GM23338 (cell line): ENCODE measurements around the gene HRC. TPM values are rescaled to one million over a fixed set of nuclear protein-coding genes. Genes with fewer than 3 reads are reported as not detected.
A peak's percentile ranks its signal among the peaks of the same experiment; 100 is the strongest.

ENCODE experiments used
- ATAC-seq: fragments of 200-7000 bp; cut with Tn5 transposase; 3 replicates; pipeline ENCODE4 v1.9.1; 2020
- DNase-seq: peaks from one replicate; pipeline ENCODE4 v3.0.0-alpha.2; 2015; ENCODE audit warnings: low spot score
- H2AFZ ChIP-seq: fragments of 200-600 bp; sonication (generic); 2 replicates; pipeline ENCODE4 v1.8.0; 2016; ENCODE audit warnings: antibody characterized with exemption, mild to moderate bottlenecking, moderate library complexity
- H3F3A ChIP-seq: fragments of 200-600 bp; sonication (generic); replicated peaks from 2 replicates; pipeline ENCODE4 v1.8.0; 2017; ENCODE audit warnings: antibody characterized with exemption, mixed run types, low read depth
- H3K27ac ChIP-seq: fragments of 200-600 bp; sonication (generic); 2 replicates; pipeline ENCODE4 v1.6.1; 2016; ENCODE audit warnings: low read depth
- H3K27me3 ChIP-seq: fragments of 200-600 bp; sonication (generic); 2 replicates; pipeline ENCODE4 v1.8.0; 2016; ENCODE audit warnings: mild to moderate bottlenecking, mixed run types, moderate library complexity; ENCODE audit not compliant: insufficient read depth
- H3K36me3 ChIP-seq: fragments of 200-600 bp; sonication (generic); 2 replicates; pipeline ENCODE4 v1.8.0; 2016; ENCODE audit warnings: mild to moderate bottlenecking; ENCODE audit not compliant: insufficient read depth
- H3K4me1 ChIP-seq: fragments of 200-600 bp; sonication (generic); 2 replicates; pipeline ENCODE4 v1.8.0; 2016; ENCODE audit warnings: mild to moderate bottlenecking, moderate library complexity; ENCODE audit not compliant: insufficient read depth
- H3K4me2 ChIP-seq: fragments of 200-600 bp; sonication (generic); 2 replicates; pipeline ENCODE4 v1.7.1; 2017; ENCODE audit warnings: mixed run types
- H3K4me3 ChIP-seq: fragments of 200-600 bp; sonication (generic); 2 replicates; pipeline ENCODE4 v1.6.1; 2016; ENCODE audit warnings: mixed run types
- H3K79me2 ChIP-seq: fragments of 200-600 bp; sonication (generic); replicated peaks from 2 replicates; pipeline ENCODE4 v1.8.0; 2017; ENCODE audit warnings: mild to moderate bottlenecking; ENCODE audit not compliant: insufficient read depth
- H3K9me2 ChIP-seq: fragments of 200-600 bp; sonication (generic); 2 replicates; pipeline ENCODE4 v1.8.0; 2017; ENCODE audit not compliant: insufficient read depth
- H4K20me1 ChIP-seq: fragments of 200-600 bp; sonication (generic); replicated peaks from 2 replicates; pipeline ENCODE4 v1.8.0; 2017; ENCODE audit warnings: mild to moderate bottlenecking; ENCODE audit not compliant: insufficient read depth
- H3K27ac Mint-ChIP-seq: 2 replicates; pipeline ENCODE4 v1.8.0; 2020; ENCODE audit warnings: inconsistent platforms, mild to moderate bottlenecking, moderate library complexity, mixed read lengths
- H3K27me3 Mint-ChIP-seq: 3 replicates; pipeline ENCODE4 v1.8.0; 2022; ENCODE audit warnings: low read depth, mild to moderate bottlenecking, moderate library complexity, mixed read lengths, inconsistent platforms; ENCODE audit not compliant: insufficient read depth, poor library complexity
- H3K36me3 Mint-ChIP-seq: 3 replicates; pipeline ENCODE4 v1.8.0; 2021; ENCODE audit warnings: low read depth, mild to moderate bottlenecking, inconsistent platforms, moderate library complexity, mixed read lengths
- H3K4me1 Mint-ChIP-seq: 3 replicates; pipeline ENCODE4 v1.8.0; 2020; ENCODE audit warnings: mild to moderate bottlenecking, inconsistent platforms, mixed read lengths
- H3K4me3 Mint-ChIP-seq: 3 replicates; pipeline ENCODE4 v1.8.0; 2021; ENCODE audit warnings: moderate library complexity, mild to moderate bottlenecking, inconsistent platforms, mixed read lengths
- H3K9me3 Mint-ChIP-seq: 3 replicates; pipeline ENCODE4 v1.8.0; 2020; ENCODE audit warnings: moderate library complexity, mild to moderate bottlenecking, inconsistent platforms, mixed read lengths
- EZH2 ChIP-seq: fragments of 200-600 bp; sonication (generic); IDR thresholded peaks from one replicate; pipeline ENCODE4 v1.8.0; 2017; ENCODE audit warnings: antibody characterized with exemption, mild to moderate bottlenecking, low read depth; ENCODE audit not compliant: unreplicated experiment
- JUNB ChIP-seq: IDR thresholded peaks from one replicate; pipeline ENCODE4 v1.6.1; 2016; ENCODE audit warnings: antibody characterized with exemption; ENCODE audit not compliant: unreplicated experiment
- NANOG ChIP-seq: IDR thresholded peaks from 2 replicates; pipeline ENCODE4 v1.6.1; 2016; ENCODE audit warnings: antibody characterized with exemption, borderline replicate concordance
- STAT1 ChIP-seq: IDR thresholded peaks from one replicate; pipeline ENCODE4 v1.6.1; 2016; ENCODE audit warnings: antibody characterized with exemption; ENCODE audit not compliant: unreplicated experiment
- ZNF114 ChIP-seq: fragments of 250-450 bp; sonication (Bioruptor Pico); IDR thresholded peaks from 2 replicates; pipeline ENCODE4 v1.5.0; 2020; ENCODE audit warnings: mild to moderate bottlenecking, moderate library complexity
- polyA plus RNA-seq: library from polyadenylated mRNA; unstranded; fragments of >200 nt; fragmentation: Nextera tagmentation; extraction: Ambion mirVana; gene quantifications from 2 replicates; pipeline ENCODE4 v1.2.1, GENCODE V29; 2016
- total RNA-seq: library from RNA; depleted of rRNA; stranded (reverse); fragments of >200 nt; shearing (Covaris generic); gene quantifications from 2 replicates; pipeline ENCODE4 v1.2.3, GENCODE V29; 2014
- TF ChIP-seq, protein P1 (sequence below): IDR thresholded peaks from 2 replicates; pipeline ENCODE4 v1.6.1; 2016; ENCODE audit warnings: antibody characterized with exemption
- TF ChIP-seq, protein P2 (sequence below): IDR thresholded peaks from one replicate; pipeline ENCODE4 v1.6.1; 2018; ENCODE audit warnings: antibody characterized with exemption; ENCODE audit not compliant: unreplicated experiment

The HRC gene
- total and polyA plus RNA-seq, 2 experiments from 2014 or later, result 1.4 to 2.0 TPM

DNA sequence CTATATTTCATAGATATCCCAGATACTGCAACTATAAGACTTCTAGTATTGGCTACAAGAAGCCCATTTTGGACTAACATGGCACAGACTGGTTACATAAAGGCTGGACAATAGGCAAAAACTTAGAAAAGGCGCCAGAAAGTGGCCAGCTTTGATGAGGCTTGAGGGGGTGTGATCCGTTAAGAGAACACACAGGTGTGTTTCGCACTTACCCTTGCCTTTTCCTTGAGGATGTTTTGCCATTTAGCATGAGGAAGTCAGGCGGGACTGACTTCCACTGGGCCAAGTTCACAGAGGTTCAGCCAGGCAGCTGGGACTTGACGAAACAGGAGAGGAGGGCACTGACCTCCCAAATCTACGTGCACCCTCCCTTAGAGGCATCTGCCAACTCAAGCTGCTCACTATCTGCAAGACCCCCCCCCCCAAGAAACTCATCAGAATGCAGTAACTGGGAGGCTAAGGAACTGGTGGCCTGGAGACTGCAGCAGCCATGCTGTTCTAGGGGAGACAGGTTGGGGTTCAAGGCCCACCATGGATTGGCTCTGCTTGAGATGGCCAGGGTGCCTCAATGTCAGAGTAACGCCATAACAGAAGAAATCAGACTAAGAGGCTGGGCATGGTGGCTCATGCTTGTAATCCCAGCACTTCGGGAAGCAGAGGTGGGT is 45.5 kb downstream of the HRC start (continued):
- TF ChIP-seq, protein P1, sequence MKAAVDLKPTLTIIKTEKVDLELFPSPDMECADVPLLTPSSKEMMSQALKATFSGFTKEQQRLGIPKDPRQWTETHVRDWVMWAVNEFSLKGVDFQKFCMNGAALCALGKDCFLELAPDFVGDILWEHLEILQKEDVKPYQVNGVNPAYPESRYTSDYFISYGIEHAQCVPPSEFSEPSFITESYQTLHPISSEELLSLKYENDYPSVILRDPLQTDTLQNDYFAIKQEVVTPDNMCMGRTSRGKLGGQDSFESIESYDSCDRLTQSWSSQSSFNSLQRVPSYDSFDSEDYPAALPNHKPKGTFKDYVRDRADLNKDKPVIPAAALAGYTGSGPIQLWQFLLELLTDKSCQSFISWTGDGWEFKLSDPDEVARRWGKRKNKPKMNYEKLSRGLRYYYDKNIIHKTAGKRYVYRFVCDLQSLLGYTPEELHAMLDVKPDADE, result no peak
- TF ChIP-seq ZNF114 (CRISPR knock-in tag), result no peak
- TF ChIP-seq NANOG, result no peak
- no peak for TF ChIP-seq EZH2
- no peak for TF ChIP-seq JUNB
- no peak for TF ChIP-seq STAT1
- TF ChIP-seq, protein P2, sequence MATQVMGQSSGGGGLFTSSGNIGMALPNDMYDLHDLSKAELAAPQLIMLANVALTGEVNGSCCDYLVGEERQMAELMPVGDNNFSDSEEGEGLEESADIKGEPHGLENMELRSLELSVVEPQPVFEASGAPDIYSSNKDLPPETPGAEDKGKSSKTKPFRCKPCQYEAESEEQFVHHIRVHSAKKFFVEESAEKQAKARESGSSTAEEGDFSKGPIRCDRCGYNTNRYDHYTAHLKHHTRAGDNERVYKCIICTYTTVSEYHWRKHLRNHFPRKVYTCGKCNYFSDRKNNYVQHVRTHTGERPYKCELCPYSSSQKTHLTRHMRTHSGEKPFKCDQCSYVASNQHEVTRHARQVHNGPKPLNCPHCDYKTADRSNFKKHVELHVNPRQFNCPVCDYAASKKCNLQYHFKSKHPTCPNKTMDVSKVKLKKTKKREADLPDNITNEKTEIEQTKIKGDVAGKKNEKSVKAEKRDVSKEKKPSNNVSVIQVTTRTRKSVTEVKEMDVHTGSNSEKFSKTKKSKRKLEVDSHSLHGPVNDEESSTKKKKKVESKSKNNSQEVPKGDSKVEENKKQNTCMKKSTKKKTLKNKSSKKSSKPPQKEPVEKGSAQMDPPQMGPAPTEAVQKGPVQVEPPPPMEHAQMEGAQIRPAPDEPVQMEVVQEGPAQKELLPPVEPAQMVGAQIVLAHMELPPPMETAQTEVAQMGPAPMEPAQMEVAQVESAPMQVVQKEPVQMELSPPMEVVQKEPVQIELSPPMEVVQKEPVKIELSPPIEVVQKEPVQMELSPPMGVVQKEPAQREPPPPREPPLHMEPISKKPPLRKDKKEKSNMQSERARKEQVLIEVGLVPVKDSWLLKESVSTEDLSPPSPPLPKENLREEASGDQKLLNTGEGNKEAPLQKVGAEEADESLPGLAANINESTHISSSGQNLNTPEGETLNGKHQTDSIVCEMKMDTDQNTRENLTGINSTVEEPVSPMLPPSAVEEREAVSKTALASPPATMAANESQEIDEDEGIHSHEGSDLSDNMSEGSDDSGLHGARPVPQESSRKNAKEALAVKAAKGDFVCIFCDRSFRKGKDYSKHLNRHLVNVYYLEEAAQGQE, result no peak

DNA sequence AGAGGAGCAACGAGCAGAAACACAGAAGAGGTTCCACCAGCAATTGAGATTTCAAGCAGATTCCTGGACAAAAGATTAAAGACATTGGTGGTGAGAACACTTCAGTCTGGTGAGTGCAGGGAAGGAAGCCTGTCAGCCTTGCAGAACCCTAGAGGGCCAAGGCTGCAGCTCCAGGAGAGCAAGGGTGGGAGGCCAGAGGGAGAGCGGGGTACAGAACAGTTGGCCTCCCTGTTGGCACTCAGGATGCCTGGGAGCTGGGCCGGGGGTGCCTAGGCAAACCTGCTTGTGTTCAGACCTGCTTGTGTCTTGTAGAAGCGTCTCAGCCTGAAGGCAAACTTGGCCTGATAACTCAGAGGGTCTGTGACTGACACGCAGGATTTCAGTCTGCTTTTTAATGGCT is 46.1 kb downstream of the HRC start:
- no peak overlapping the region for H3K4me2 ChIP-seq
- Mint-ChIP-seq H3K4me1 (peaks cover 21% of the 10 kb centered on the region), H3K4me3 (no peak overlapping the region), H3K27ac (peak overlapping the region; percentile 85; the same call in 1 of the 2 replicates), H3K36me3 (peaks cover 52% of the 10 kb centered on the region), H3K27me3 (peaks cover 21% of the 10 kb centered on the region), H3K9me3 (no peaks in the 10 kb centered on the region; the same call in 1 of the 3 replicates)
- H3K36me3 ChIP-seq, result 0 out of 2 replicates have a peak, but pooled peaks cover 10% of the 10 kb centered on the region
- no peak overlapping the region for H3K27ac ChIP-seq
- no peak for TF ChIP-seq ZNF114 (CRISPR knock-in tag)
- TF ChIP-seq, protein P1, result no peak
- ATAC-seq (no peak), DNase-seq (no peak)
- H3K9me2 ChIP-seq, result no peaks in the 10 kb centered on the region
- no peaks in the 10 kb centered on the region for H3K27me3 ChIP-seq
- no peaks in the 10 kb centered on the region; the same call in 1 of the 2 replicates for H3K4me1 ChIP-seq
- no peak overlapping the region for H2AFZ ChIP-seq
- H4K20me1 ChIP-seq, result peaks cover 30% of the 10 kb centered on the region; the same call in 1 of the 2 replicates
- no peaks in the 10 kb centered on the region for H3K79me2 ChIP-seq
- H3F3A ChIP-seq, result peaks cover 36% of the 10 kb centered on the region
- no peak overlapping the region for H3K4me3 ChIP-seq
